ENCODE measurements around the gene TRPV3. TPM values are rescaled to one million over a fixed set of nuclear protein-coding genes. Genes with fewer than 3 reads are reported as not detected.

The TRPV3 gene
- total and polyA plus RNA-seq, 10 donors: 0.13 to 2.0 (median 0.99) TPM

- intact Hi-C loops (cut with DNase I; ENCODE audit: low total_unique reads): no loop called here
- TF ChIP-seq POLR2A (IDR thresholded peaks at IDR 0.05) (no peak), CTCF (IDR thresholded peaks at IDR 0.05 in 8 of 11, conservative IDR thresholded peaks at IDR 0.05 in 3 of 11) (no peak), POLR2AphosphoS5 (IDR thresholded peaks at IDR 0.05) (no peak)
- H3K27ac ChIP-seq: no peak overlapping the region
- H3K4me3 ChIP-seq: no peak overlapping the region
- H3K4me1 ChIP-seq: no peaks in the 10 kb centered on the region
- peaks cover 0 to 4% (median 0%) of the 10 kb centered on the region in 7 donors for H3K27me3 ChIP-seq (replicated peaks in 1 of 7)
- WGBS, 5 donors: 71 to 76% (median 75%) methylated on average over 6 to 11 of the region's 11 CpGs
- DNase-seq: no peak
- no peaks in the 10 kb centered on the region for H3K36me3 ChIP-seq
- H3K9me3 ChIP-seq: no peaks in the 10 kb centered on the region
Measured at GRCh38 chr17:3547628-3548027, 10.0 kb downstream of the TRPV3 start.

- DNase-seq: no peak
- intact Hi-C loops (cut with DNase I; ENCODE audit: low total_unique reads): no loop called here
- no peaks in the 10 kb centered on the region for H3K4me1 ChIP-seq
- H3K9me3 ChIP-seq: no peaks in the 10 kb centered on the region
- H3K36me3 ChIP-seq: no peaks in the 10 kb centered on the region
- peaks cover 0 to 4% (median 0%) of the 10 kb centered on the region in 7 donors for H3K27me3 ChIP-seq (replicated peaks in 1 of 7)
- H3K4me3 ChIP-seq: no peak overlapping the region
- TF ChIP-seq POLR2AphosphoS5 (IDR thresholded peaks at IDR 0.05): no peak
- no peak for TF ChIP-seq POLR2A (IDR thresholded peaks at IDR 0.05)
- TF ChIP-seq CTCF (IDR thresholded peaks at IDR 0.05 in 8 of 11, conservative IDR thresholded peaks at IDR 0.05 in 3 of 11): no peak
- WGBS, 5 donors: 88 to 93% (median 91%) methylated on average over 5 to 8 of the region's 8 CpGs
- H3K27ac ChIP-seq: no peak overlapping the region
Measured at GRCh38 chr17:3546997-3547396, 10.6 kb downstream of the TRPV3 start.

GRCh38 chr17:3546521-3546920 is 11.1 kb downstream of the TRPV3 start:
- no peak for DNase-seq
- Histone ChIP-seq H3K4me3 (no peak overlapping the region), H3K4me1 (no peaks in the 10 kb centered on the region), H3K36me3 (no peaks in the 10 kb centered on the region), H3K27ac (no peak overlapping the region), H3K27me3 (replicated peaks in 1 of 7) (peaks cover 0 to 4% (median 0%) of the 10 kb centered on the region in 7 donors), H3K9me3 (no peaks in the 10 kb centered on the region)
- TF ChIP-seq POLR2A (IDR thresholded peaks at IDR 0.05) (no peak), POLR2AphosphoS5 (IDR thresholded peaks at IDR 0.05) (no peak), CTCF (IDR thresholded peaks at IDR 0.05 in 8 of 11, conservative IDR thresholded peaks at IDR 0.05 in 3 of 11) (no peak)
- intact Hi-C loops (cut with DNase I; ENCODE audit: low total_unique reads): no loop called here
- WGBS, 5 donors: 87 to 95% (median 91%) methylated on average over 1 to 5 of the region's 5 CpGs

- no peak for TF ChIP-seq POLR2A (IDR thresholded peaks at IDR 0.05)
- TF ChIP-seq POLR2AphosphoS5 (IDR thresholded peaks at IDR 0.05): no peak
- no peak for TF ChIP-seq CTCF (IDR thresholded peaks at IDR 0.05 in 8 of 11, conservative IDR thresholded peaks at IDR 0.05 in 3 of 11)
- intact Hi-C loops (cut with DNase I; ENCODE audit: low total_unique reads): no loop called here
- Histone ChIP-seq H3K4me3 (no peak overlapping the region), H3K9me3 (peaks cover 0 to 3% (median 0%) of the 10 kb centered on the region in 8 donors), H3K36me3 (no peaks in the 10 kb centered on the region), H3K27ac (no peak overlapping the region), H3K27me3 (replicated peaks in 1 of 7) (peaks cover 0 to 4% (median 0%) of the 10 kb centered on the region in 7 donors), H3K4me1 (no peaks in the 10 kb centered on the region)
- no peak for DNase-seq
- 47 to 75% (median 66%) methylated on average over 7 to 9 of the region's 9 CpGs for WGBS, 5 donors
Measured at GRCh38 chr17:3545151-3545550, 12.5 kb downstream of the TRPV3 start.
